ENCODE measurements around the gene HAND1.

Gene HAND1

DNA sequence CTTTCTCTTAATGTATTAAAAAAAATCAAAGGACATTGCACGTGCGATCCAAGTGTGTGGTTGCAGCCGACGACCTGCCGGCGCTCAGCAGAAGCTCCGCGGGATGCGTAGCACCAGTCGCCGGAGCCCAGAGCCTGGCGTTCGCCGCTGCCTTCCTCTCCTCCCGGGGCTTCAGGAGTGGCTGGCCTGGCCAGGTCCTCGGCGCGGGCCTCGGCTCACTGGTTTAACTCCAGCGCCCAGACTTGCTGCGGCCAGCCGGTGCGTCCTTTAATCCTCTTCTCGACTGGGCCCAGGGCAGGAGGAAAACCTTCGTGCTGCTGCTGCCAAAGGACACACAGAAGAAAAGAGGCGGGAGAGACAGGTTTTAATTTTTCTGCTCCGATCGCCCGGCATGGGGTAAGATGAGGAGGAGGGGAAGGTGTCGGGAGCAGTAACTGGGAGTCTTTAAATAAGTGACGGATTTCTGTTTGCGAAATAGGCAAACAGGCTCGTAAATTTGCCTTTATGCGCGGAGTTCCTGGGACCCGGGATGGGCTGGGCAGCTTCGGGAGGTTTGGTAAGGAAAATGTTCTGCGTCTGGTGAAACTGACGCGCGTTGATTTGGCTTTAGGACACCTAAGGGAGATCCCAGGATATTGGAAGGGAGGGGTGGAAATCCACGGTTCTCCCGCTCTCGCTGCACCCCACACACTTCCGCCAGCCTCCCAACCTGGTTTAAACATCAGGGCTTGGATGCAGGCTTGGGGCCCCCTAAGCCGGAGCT lies 2.3 kb downstream of the HAND1 start:
- no peak overlapping the region for H3K4me3 ChIP-seq (replicated peaks; ENCODE audit: low read depth, low read length)
- no peak for DNase-seq (ENCODE audit: extremely low read depth, low read depth)
- TF ChIP-seq, protein P1, sequence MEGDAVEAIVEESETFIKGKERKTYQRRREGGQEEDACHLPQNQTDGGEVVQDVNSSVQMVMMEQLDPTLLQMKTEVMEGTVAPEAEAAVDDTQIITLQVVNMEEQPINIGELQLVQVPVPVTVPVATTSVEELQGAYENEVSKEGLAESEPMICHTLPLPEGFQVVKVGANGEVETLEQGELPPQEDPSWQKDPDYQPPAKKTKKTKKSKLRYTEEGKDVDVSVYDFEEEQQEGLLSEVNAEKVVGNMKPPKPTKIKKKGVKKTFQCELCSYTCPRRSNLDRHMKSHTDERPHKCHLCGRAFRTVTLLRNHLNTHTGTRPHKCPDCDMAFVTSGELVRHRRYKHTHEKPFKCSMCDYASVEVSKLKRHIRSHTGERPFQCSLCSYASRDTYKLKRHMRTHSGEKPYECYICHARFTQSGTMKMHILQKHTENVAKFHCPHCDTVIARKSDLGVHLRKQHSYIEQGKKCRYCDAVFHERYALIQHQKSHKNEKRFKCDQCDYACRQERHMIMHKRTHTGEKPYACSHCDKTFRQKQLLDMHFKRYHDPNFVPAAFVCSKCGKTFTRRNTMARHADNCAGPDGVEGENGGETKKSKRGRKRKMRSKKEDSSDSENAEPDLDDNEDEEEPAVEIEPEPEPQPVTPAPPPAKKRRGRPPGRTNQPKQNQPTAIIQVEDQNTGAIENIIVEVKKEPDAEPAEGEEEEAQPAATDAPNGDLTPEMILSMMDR (IDR thresholded peaks at IDR 0.05; ENCODE audit: low read depth, low read length, missing control alignments), result no peak

DNA sequence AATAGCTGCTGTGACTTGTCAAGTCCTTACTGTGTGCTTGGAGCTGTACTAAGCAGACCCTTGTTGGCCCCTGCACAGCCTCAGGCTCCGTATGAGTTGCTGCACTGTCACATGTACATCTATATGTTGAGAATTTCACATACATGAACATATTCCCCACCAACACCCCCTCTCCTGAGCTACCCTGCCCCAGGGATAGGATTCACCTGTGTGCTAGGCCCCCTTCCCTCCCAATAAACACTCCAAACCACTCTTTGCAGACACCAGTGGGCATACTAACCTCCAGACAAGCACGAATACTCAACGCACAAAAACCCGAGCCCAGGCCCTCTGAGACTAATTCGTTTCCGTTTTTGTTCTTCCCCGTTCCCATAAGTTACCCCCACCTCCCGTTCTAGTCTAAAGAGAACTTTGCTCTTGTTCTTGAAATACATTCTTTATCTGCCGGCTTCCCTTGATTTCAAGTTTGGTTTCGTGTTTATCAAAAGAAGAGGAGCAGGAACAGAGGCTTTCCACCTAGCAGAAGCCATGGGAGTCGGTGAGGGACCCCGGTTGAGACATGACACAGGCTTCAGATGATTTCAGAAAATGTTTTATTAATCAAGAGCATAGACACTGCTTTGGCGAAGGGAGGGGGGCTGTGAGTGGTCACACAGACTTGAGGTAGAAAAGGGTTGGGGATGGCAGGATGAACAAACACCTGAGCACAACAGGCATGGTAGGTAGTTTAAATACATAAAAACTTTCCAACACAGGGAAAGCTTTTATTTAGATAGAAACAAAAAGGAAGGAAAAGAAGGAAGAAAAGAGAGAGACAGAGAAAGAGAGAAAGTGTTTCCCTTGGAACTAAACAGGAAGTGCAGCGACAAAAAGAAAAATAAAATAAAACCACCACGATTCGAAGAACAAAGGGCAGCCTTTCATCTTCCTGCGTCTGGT lies 3.4 kb downstream of the HAND1 start:
- no peak overlapping the region for H3K4me3 ChIP-seq (replicated peaks; ENCODE audit: low read depth, low read length)
- TF ChIP-seq, protein P1 (IDR thresholded peaks at IDR 0.05; ENCODE audit: low read depth, low read length, missing control alignments), result no peak
- DNase-seq (ENCODE audit: extremely low read depth, low read depth), result no peak

DNA sequence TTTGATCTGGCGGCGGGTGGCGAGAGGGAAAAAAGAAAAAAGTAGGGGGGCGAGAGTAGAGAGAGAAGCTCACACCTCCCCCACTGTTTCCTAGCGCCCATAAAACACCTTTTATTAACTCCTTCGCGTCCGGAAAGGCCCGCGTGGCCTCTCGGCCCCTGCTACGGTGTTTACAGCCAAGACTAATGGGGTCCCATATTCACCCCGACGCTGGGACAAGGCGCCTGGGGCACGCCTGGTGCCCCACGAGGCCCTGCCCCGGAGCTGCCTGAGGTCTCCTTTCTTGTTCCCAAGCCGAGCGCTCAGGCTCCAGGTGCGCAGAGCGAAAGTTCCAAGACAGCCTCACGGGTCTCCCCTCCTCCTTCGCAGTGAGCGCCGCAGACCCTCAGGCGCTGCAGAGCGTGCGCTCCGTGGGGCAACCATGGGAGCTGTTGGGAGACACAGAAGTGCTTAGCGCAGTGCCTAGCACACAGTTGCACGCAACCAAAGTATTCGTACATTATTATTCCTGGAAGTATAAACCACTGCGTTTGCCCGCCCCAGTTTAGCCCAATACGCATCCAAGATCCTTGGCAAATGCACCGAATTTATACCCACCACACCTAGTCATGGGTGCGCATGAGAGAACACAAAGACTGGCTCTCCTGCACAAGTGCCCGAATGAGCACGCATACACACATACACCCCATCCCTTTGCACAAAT lies 4.3 kb downstream of the HAND1 start:
- no peak for DNase-seq (ENCODE audit: extremely low read depth, low read depth)
- TF ChIP-seq, protein P1 (IDR thresholded peaks at IDR 0.05; ENCODE audit: low read depth, low read length, missing control alignments), result no peak
- H3K4me3 ChIP-seq (replicated peaks; ENCODE audit: low read depth, low read length), result no peak overlapping the region

DNA sequence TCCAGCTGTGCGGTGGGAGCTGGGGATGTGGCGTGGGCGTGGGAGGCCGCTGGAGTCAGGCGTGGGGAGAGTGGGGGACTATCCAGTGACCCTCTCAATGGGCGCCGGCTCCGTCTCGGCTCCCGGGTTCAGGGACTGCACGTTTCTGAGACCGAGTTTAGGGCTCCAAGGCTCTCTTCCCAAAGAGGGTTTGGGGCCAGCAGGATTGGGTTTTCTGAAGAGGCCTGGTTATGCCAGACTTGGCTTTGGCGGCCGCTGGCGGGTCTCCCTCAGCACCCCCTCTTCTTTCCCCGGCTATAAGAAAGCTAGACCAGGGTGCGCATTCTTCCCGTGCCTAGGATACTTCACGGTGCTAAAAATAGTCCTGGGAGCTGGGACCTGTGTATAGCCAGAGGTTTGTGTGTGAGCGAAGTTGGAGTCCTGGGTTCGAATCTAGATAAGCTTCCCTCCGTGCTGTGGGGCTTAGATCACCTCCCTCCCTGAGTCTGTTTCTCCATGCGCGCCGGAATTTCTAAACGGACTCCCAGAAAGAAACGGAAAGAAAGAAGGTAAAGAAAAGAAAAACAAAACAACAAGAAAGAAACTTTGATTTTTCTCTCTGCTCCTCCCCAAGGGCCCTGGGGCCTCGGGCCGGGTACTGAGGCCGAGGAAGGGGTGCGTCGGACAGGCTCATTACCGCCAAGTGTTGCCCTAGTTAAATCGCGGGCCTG lies 5.0 kb downstream of the HAND1 start:
- no peak overlapping the region for H3K4me3 ChIP-seq (replicated peaks; ENCODE audit: low read depth, low read length)
- TF ChIP-seq, protein P1 (IDR thresholded peaks at IDR 0.05; ENCODE audit: low read depth, low read length, missing control alignments), result no peak
- DNase-seq (ENCODE audit: extremely low read depth, low read depth), result no peak

DNA sequence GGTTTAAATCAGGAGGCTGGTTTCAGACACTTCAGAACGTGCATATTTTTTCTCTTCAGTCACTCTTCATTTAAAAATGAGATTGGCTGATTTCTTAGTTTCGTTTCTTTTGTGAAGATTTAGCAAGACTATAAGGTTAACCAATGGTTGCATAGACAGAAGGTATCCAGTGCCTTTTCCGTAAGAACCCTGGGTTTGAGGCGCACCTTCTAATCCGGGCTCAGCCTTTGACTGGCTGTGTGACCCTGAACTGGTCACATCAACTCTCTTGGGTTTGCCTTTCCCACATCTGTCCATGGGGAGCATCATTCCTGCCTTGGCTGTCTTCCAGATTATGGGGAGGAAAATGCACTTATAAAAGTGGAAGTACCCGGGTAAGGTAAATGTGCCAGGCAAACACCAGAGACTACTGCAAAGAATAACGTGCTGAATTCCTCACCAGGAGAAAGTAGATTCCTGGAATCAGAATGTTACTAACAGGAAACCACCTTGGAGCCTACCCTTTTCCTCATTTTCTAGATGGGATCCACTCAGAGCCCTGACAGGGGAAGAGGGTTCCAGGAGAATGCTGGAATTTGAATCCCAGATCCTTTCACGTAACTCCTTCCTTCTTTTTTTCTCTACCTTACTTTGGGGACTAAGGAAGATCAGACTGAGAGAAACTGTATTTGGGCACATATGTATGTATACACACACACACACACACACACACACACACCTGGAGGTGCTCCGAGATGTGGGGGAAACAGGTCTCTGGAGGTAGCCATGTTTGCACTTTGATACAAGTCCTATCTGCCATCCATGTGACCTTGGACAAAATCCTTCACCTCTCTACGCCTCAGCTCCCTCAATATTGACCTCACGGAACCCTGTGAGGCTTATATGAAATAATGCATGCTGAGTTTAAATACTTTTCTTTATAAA lies 6.8 kb downstream of the HAND1 start:
- DNase-seq (ENCODE audit: extremely low read depth, low read depth), result no peak
- TF ChIP-seq, protein P1 (IDR thresholded peaks at IDR 0.05; ENCODE audit: low read depth, low read length, missing control alignments), result no peak
- H3K4me3 ChIP-seq (replicated peaks; ENCODE audit: low read depth, low read length), result no peak overlapping the region

All from HFF-Myc (cell line).